HUES6 (cell line): ENCODE measurements around the gene GNG12.

Source experiments
- H3K27ac ChIP-seq: 2 replicates; pipeline ENCODE4 v1.7.0; 2013; ENCODE audit warnings: low read depth, mild to moderate bottlenecking, low read length, inconsistent platforms
- H3K27me3 ChIP-seq: 2 replicates; pipeline ENCODE4 v1.6.1; 2013; ENCODE audit warnings: low read length; ENCODE audit not compliant: control insufficient read depth, insufficient read depth
- H3K36me3 ChIP-seq: 2 replicates; pipeline ENCODE4 v1.6.1; 2013; ENCODE audit warnings: low read length; ENCODE audit not compliant: control insufficient read depth, insufficient read depth
- H3K4me1 ChIP-seq: 2 replicates; pipeline ENCODE4 v1.6.1; 2013; ENCODE audit warnings: low read length; ENCODE audit not compliant: control insufficient read depth, insufficient read depth
- H3K4me3 ChIP-seq: 2 replicates; pipeline ENCODE4 v1.5.1; 2013; ENCODE audit warnings: low read depth, low read length
- H3K9ac ChIP-seq: one replicate; pipeline ENCODE4 v1.6.1; 2013; ENCODE audit warnings: mild to moderate bottlenecking, low read length
- H3K9me3 ChIP-seq: 2 replicates; pipeline ENCODE4 v1.6.1; 2013; ENCODE audit warnings: low read depth, low read length; ENCODE audit not compliant: control insufficient read depth, insufficient read depth

GNG12 gene

GRCh38 chr1:67840449-67840848, 7.2 kb upstream of the GNG12 start:
- H3K27ac ChIP-seq: peak overlapping the region; percentile 28; the same call in 1 of the 2 replicates
- H3K4me3 ChIP-seq: peak overlapping the region; percentile 2; the same call in 1 of the 2 replicates
- no peaks in the 10 kb centered on the region for H3K9me3 ChIP-seq
- H3K27me3 ChIP-seq: 0 out of 2 replicates have a peak, but pooled peaks cover 3% of the 10 kb centered on the region
- no peaks in the 10 kb centered on the region for H3K36me3 ChIP-seq
- peaks cover 52% of the 10 kb centered on the region for H3K4me1 ChIP-seq
- H3K9ac ChIP-seq: no peak overlapping the region

- Histone ChIP-seq H3K27me3 (0 out of 2 replicates have a peak, but pooled peaks cover 3% of the 10 kb centered on the region), H3K36me3 (no peaks in the 10 kb centered on the region), H3K4me1 (peaks cover 49% of the 10 kb centered on the region), H3K27ac (peak overlapping the region; percentile 28), H3K9me3 (no peaks in the 10 kb centered on the region), H3K9ac (peak overlapping the region; percentile 24), H3K4me3 (0 out of 2 replicates have a peak overlapping the region, but pooled peaks have one; percentile 14)
These were observed 6.6 kb upstream of the GNG12 start for GRCh38 chr1:67839826-67840225.

GRCh38 chr1:67838180-67838910, 5.1 kb upstream of the GNG12 start:
- Histone ChIP-seq H3K27ac (no peak overlapping the region), H3K4me3 (no peak overlapping the region), H3K9ac (no peak overlapping the region), H3K4me1 (peaks cover 51% of the 10 kb centered on the region), H3K27me3 (peaks cover 18% of the 10 kb centered on the region), H3K9me3 (no peaks in the 10 kb centered on the region), H3K36me3 (no peaks in the 10 kb centered on the region)

- Histone ChIP-seq H3K36me3 (no peaks in the 10 kb centered on the region), H3K27me3 (peaks cover 23% of the 10 kb centered on the region), H3K4me3 (no peak overlapping the region), H3K9ac (no peak overlapping the region), H3K4me1 (peaks cover 49% of the 10 kb centered on the region), H3K27ac (no peak overlapping the region), H3K9me3 (no peaks in the 10 kb centered on the region)
These were observed 3.5 kb upstream of the GNG12 start for GRCh38 chr1:67836769-67837168.

GRCh38 chr1:67835663-67836452, 2.6 kb upstream of the GNG12 start:
- H3K4me1 ChIP-seq: peaks cover 40% of the 10 kb centered on the region
- H3K27ac ChIP-seq: no peak overlapping the region
- no peak overlapping the region for H3K4me3 ChIP-seq
- H3K9ac ChIP-seq: no peak overlapping the region
- H3K9me3 ChIP-seq: no peaks in the 10 kb centered on the region
- peaks cover 32% of the 10 kb centered on the region for H3K27me3 ChIP-seq
- no peaks in the 10 kb centered on the region for H3K36me3 ChIP-seq

- peaks cover 25% of the 10 kb centered on the region for H3K4me1 ChIP-seq
- no peaks in the 10 kb centered on the region for H3K9me3 ChIP-seq
- peaks cover 39% of the 10 kb centered on the region for H3K27me3 ChIP-seq
- H3K36me3 ChIP-seq: no peaks in the 10 kb centered on the region
- no peak overlapping the region for H3K27ac ChIP-seq
- H3K9ac ChIP-seq: no peak overlapping the region
- no peak overlapping the region for H3K4me3 ChIP-seq
These were observed 1.1 kb upstream of the GNG12 start for GRCh38 chr1:67834246-67834877.

- no peaks in the 10 kb centered on the region for H3K9me3 ChIP-seq
- no peaks in the 10 kb centered on the region for H3K36me3 ChIP-seq
- H3K4me3 ChIP-seq: peak overlapping the region; percentile 96
- no peak overlapping the region for H3K27ac ChIP-seq
- H3K9ac ChIP-seq: peak overlapping the region; percentile 68
- H3K4me1 ChIP-seq: peaks cover 18% of the 10 kb centered on the region
- peaks cover 39% of the 10 kb centered on the region for H3K27me3 ChIP-seq
These were observed 304 bp upstream of the GNG12 start for GRCh38 chr1:67833602-67833940.

- Histone ChIP-seq H3K4me3 (peak overlapping the region; percentile 96), H3K36me3 (no peaks in the 10 kb centered on the region), H3K9me3 (no peaks in the 10 kb centered on the region), H3K9ac (peak overlapping the region; percentile 68), H3K27ac (no peak overlapping the region), H3K27me3 (peaks cover 39% of the 10 kb centered on the region), H3K4me1 (peaks cover 6% of the 10 kb centered on the region; the same call in 1 of the 2 replicates)
These were observed 1.3 kb downstream of the GNG12 start for GRCh38 chr1:67831850-67832513.

- H3K27ac ChIP-seq: no peak overlapping the region; the same call in 1 of the 2 replicates
- H3K4me1 ChIP-seq: peaks cover 2% of the 10 kb centered on the region; the same call in 1 of the 2 replicates
- no peaks in the 10 kb centered on the region for H3K36me3 ChIP-seq
- H3K4me3 ChIP-seq: peak overlapping the region; percentile 96
- H3K9ac ChIP-seq: peak overlapping the region; percentile 68
- H3K27me3 ChIP-seq: peaks cover 39% of the 10 kb centered on the region
- H3K9me3 ChIP-seq: no peaks in the 10 kb centered on the region
These were observed 2.1 kb downstream of the GNG12 start for GRCh38 chr1:67830928-67831830.

- H3K36me3 ChIP-seq: no peaks in the 10 kb centered on the region
- H3K4me3 ChIP-seq: no peak overlapping the region
- peaks cover 2% of the 10 kb centered on the region; the same call in 1 of the 2 replicates for H3K4me1 ChIP-seq
- H3K27ac ChIP-seq: no peak overlapping the region
- no peaks in the 10 kb centered on the region for H3K9me3 ChIP-seq
- peaks cover 36% of the 10 kb centered on the region for H3K27me3 ChIP-seq
- no peak overlapping the region for H3K9ac ChIP-seq
These were observed 3.0 kb downstream of the GNG12 start for GRCh38 chr1:67830226-67830625.
